SK-N-SH (cell line): Measurements from ENCODE around the gene MLANA. TPM values are rescaled to one million over a fixed set of nuclear protein-coding genes. Genes with fewer than 3 reads are reported as not detected.

Source experiments
- CTCF ChIA-PET: fragments of 300-600, 350-600 bp; formaldehyde crosslinking; extraction: SDS; loops from one replicate; lab custom pipeline; 2021; lab: Yijun Ruan, JAX
- POLR2A ChIA-PET: fragments of 350-600 bp; sonication (Branson Sonifier 250); formaldehyde crosslinking; extraction: SDS; loops from one replicate; lab custom pipeline; 2020; ENCODE audit warnings: antibody characterized with exemption, inconsistent platforms; lab: Yijun Ruan, JAX
- DNase-seq: peaks from one replicate; pipeline ENCODE4 v3.0.0; 2012
- H2AFZ ChIP-seq: fragments of 200-600 bp; sonication (generic); 2 replicates; pipeline ENCODE4 v1.8.1; 2016; ENCODE audit warnings: antibody characterized with exemption, mild to moderate bottlenecking, low read depth
- H3F3A ChIP-seq: fragments of 200-600 bp; sonication (generic); replicated peaks from 2 replicates; pipeline ENCODE3; 2016; ENCODE audit warnings: antibody characterized with exemption, mild to moderate bottlenecking; ENCODE audit not compliant: insufficient read depth
- H3K27ac ChIP-seq, 2 experiments: fragments of 200-500 bp in 1 of 2; fragments of 200-600 bp in 1 of 2; sonication (Bioruptor generic) in 1 of 2; sonication (generic), shearing (Covaris generic) in 1 of 2; 2 replicates each; pipeline versions ENCODE4 v1.5.1 to v1.6.1; 2014 to 2016; ENCODE audit warnings: low read depth in 2 of 2, inconsistent platforms in 1 of 2, low read length in 1 of 2, mild to moderate bottlenecking in 1 of 2, mixed read lengths in 1 of 2
- H3K27me3 ChIP-seq: fragments of 200-600 bp; sonication (generic), shearing (Covaris generic); 2 replicates; pipeline ENCODE4 v1.6.1; 2016; ENCODE audit warnings: mixed run types; ENCODE audit not compliant: insufficient read depth
- H3K36me3 ChIP-seq, 2 experiments: fragments of 200-500 bp in 1 of 2; fragments of 200-600 bp in 1 of 2; sonication (Bioruptor generic) in 1 of 2; sonication (generic) in 1 of 2; replicated peaks in 1 of 2; 2 replicates each; pipeline versions ENCODE3 to v1.5.1; 2014 to 2016; ENCODE audit warnings: low read length in 1 of 2, mild to moderate bottlenecking in 1 of 2; ENCODE audit not compliant: insufficient read depth in 2 of 2, control insufficient read depth in 1 of 2
- H3K4me1 ChIP-seq, 2 experiments: fragments of 200-500 bp in 1 of 2; fragments of 200-600 bp in 1 of 2; sonication (Bioruptor generic) in 1 of 2; sonication (generic), shearing (Covaris generic) in 1 of 2; 2 replicates each; pipeline versions ENCODE4 v1.5.1 to v1.6.1; 2014 to 2016; ENCODE audit warnings: low read depth in 1 of 2, low read length in 1 of 2, mixed run types in 1 of 2; ENCODE audit not compliant: insufficient read depth in 2 of 2, control insufficient read depth in 1 of 2
- H3K4me2 ChIP-seq: fragments of 200-600 bp; sonication (generic), shearing (Covaris generic); 2 replicates; pipeline ENCODE4 v1.6.1; 2017; ENCODE audit warnings: mixed run types
- H3K4me3 ChIP-seq, 2 experiments: fragments of 200-500 bp in 1 of 2; fragments of 200-600 bp in 1 of 2; sonication (Bioruptor generic) in 1 of 2; sonication (generic), shearing (Covaris generic) in 1 of 2; 2 replicates each; pipeline versions ENCODE4 v1.5.1 to v1.8.1; 2014 to 2016; ENCODE audit warnings: low read depth in 2 of 2, inconsistent platforms in 1 of 2, low read length in 1 of 2, mild to moderate bottlenecking in 1 of 2, mixed read lengths in 1 of 2, moderate library complexity in 1 of 2
- H3K79me2 ChIP-seq: fragments of 200-600 bp; sonication (generic); 2 replicates; pipeline ENCODE4 v1.8.1; 2017; ENCODE audit warnings: mild to moderate bottlenecking; ENCODE audit not compliant: insufficient read depth
- H3K9ac ChIP-seq: fragments of 200-600 bp; sonication (generic); 2 replicates; pipeline ENCODE4 v1.6.1; 2017; ENCODE audit warnings: mixed run types
- H3K9me2 ChIP-seq: fragments of 200-600 bp; sonication (generic); 2 replicates; pipeline ENCODE4 v1.6.1; 2017; ENCODE audit warnings: mixed run types
- H3K9me3 ChIP-seq: fragments of 200-600 bp; sonication (generic); 2 replicates; pipeline ENCODE4 v1.6.1; 2017; ENCODE audit warnings: mixed run types, mild to moderate bottlenecking, moderate library complexity
- H4K20me1 ChIP-seq: fragments of 200-600 bp; sonication (generic); 2 replicates; pipeline ENCODE4 v1.6.1; 2017; ENCODE audit warnings: mild to moderate bottlenecking, mixed run types; ENCODE audit not compliant: insufficient read depth
- CHD2 ChIP-seq: fragments of 150-350 bp; IDR thresholded peaks from 2 replicates; pipeline ENCODE4 v1.6.1; 2018; ENCODE audit warnings: low read length; ENCODE audit not compliant: partially characterized antibody
- EP300 ChIP-seq, 2 experiments: IDR thresholded peaks; 2 replicates each; pipeline versions ENCODE4 v1.4.0 to v1.6.1; 2012; ENCODE audit warnings: borderline replicate concordance in 1 of 2, low read depth in 1 of 2, low read length in 1 of 2
- GABPA ChIP-seq: IDR thresholded peaks from 2 replicates; pipeline ENCODE4 v1.4.0; 2012; ENCODE audit warnings: low read depth, mild to moderate bottlenecking
- JUND ChIP-seq: IDR thresholded peaks from 2 replicates; pipeline ENCODE4 v1.4.0; 2012
- NFIC ChIP-seq: IDR thresholded peaks from 2 replicates; pipeline ENCODE4 v1.4.0; 2012; ENCODE audit warnings: borderline replicate concordance
- RCOR1 ChIP-seq: fragments of 150-350 bp; IDR thresholded peaks from 2 replicates; pipeline ENCODE4 v1.6.1; 2017; ENCODE audit warnings: antibody characterized with exemption, low read length
- SIN3A ChIP-seq: IDR thresholded peaks from 2 replicates; pipeline ENCODE4 v1.6.1; 2012; ENCODE audit warnings: low read depth, mild to moderate bottlenecking, low read length, moderate library complexity, borderline replicate concordance
- SMC3 ChIP-seq: IDR thresholded peaks from 2 replicates; pipeline ENCODE4 v1.6.1; 2012; ENCODE audit warnings: low read depth, low read length, improper control_type of control experiment
- WGBS: methylation state at CpG from one replicate; pipeline ENCODE4 v1.1.6; 2017; ENCODE audit warnings: low lambda C conversion rate; 5-methylcytosine and 5-hydroxymethylcytosine counted together
- polyA plus RNA-seq, 3 experiments: library from polyadenylated mRNA; depleted of rRNA; stranded (reverse); fragments of >200 nt; gene quantifications; 2 replicates each; pipeline ENCODE4 v1.2.3, GENCODE V29; 2012
- TF ChIP-seq, protein P1 (sequence below): IDR thresholded peaks from 2 replicates; pipeline ENCODE4 v1.6.1; 2012; ENCODE audit warnings: mild to moderate bottlenecking, low read depth, low read length, moderate library complexity
- TF ChIP-seq, protein P2 (sequence below): IDR thresholded peaks from 2 replicates; pipeline ENCODE4 v1.4.0; 2012; ENCODE audit warnings: low read depth, borderline replicate concordance
- TF ChIP-seq, protein P3 (sequence below): fragments of 200-600 bp; sonication (generic); IDR thresholded peaks from 2 replicates; pipeline ENCODE4 v1.6.1; 2017; ENCODE audit warnings: antibody characterized with exemption, mild to moderate bottlenecking, moderate library complexity

The MLANA gene
- polyA plus RNA-seq, 1 of the 3 experiments (the other 2 are of a cell fraction), result not detected

DNA sequence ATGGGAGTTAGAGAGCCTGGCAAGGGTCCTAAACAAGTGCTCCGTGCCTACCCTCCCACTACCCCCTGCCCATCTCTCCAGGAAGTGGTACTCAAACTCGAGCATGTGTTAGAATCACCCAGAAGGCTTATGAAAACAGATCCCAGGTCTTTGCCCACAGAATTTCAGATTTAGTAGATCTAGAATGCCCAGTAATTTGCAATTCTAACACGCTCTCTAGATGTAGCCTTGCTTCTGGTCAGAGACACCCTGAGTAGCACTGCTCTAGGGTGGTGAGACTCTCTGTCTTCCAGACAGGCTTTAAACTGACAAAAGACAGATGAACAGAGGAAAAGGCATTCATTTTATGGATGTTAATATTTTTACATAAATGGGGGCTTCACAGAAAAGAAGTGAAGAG, 37.1 kb upstream of the MLANA start:
- no peaks in the 10 kb centered on the region for H4K20me1 ChIP-seq
- no peak overlapping the region for H3K9ac ChIP-seq
- no peaks in the 10 kb centered on the region for H3K27me3 ChIP-seq
- no peak overlapping the region for H3K4me2 ChIP-seq
- H3K9me3 ChIP-seq, result no peaks in the 10 kb centered on the region
- CTCF ChIA-PET, result interaction anchor here (1.0 to 1.2 kb wide), 3 partner anchors 33 to 452 kb away, joined by 3 read pairs; no protein-coding TSS in a partner anchor
- whole genome bisulfite sequencing, result 64% methylated on average over 3 of the region's 3 CpGs
- H3K27ac ChIP-seq, result no peak overlapping the region
- no peak for DNase-seq
- H3F3A ChIP-seq, result no peaks in the 10 kb centered on the region
- H3K4me3 ChIP-seq, result no peak overlapping the region
- H3K36me3 ChIP-seq, result no peaks in the 10 kb centered on the region
- POLR2A ChIA-PET, result no interaction called here
- no peak overlapping the region for H2AFZ ChIP-seq
- no peaks in the 10 kb centered on the region for H3K4me1 ChIP-seq
- no peaks in the 10 kb centered on the region for H3K79me2 ChIP-seq
- no peaks in the 10 kb centered on the region for H3K9me2 ChIP-seq
- TF ChIP-seq GABPA (no peak), SIN3A (no peak), RCOR1 (no peak), SMC3 (no peak), CHD2 (no peak), EP300 (IDR thresholded peaks at IDR 0.05; ENCODE audit: borderline replicate concordance in 1 of 2, low read depth in 1 of 2, low read length in 1 of 2) (no peak), JUND (no peak), NFIC (no peak)
- TF ChIP-seq, protein P1, sequence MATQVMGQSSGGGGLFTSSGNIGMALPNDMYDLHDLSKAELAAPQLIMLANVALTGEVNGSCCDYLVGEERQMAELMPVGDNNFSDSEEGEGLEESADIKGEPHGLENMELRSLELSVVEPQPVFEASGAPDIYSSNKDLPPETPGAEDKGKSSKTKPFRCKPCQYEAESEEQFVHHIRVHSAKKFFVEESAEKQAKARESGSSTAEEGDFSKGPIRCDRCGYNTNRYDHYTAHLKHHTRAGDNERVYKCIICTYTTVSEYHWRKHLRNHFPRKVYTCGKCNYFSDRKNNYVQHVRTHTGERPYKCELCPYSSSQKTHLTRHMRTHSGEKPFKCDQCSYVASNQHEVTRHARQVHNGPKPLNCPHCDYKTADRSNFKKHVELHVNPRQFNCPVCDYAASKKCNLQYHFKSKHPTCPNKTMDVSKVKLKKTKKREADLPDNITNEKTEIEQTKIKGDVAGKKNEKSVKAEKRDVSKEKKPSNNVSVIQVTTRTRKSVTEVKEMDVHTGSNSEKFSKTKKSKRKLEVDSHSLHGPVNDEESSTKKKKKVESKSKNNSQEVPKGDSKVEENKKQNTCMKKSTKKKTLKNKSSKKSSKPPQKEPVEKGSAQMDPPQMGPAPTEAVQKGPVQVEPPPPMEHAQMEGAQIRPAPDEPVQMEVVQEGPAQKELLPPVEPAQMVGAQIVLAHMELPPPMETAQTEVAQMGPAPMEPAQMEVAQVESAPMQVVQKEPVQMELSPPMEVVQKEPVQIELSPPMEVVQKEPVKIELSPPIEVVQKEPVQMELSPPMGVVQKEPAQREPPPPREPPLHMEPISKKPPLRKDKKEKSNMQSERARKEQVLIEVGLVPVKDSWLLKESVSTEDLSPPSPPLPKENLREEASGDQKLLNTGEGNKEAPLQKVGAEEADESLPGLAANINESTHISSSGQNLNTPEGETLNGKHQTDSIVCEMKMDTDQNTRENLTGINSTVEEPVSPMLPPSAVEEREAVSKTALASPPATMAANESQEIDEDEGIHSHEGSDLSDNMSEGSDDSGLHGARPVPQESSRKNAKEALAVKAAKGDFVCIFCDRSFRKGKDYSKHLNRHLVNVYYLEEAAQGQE, result no peak
- TF ChIP-seq, protein P2, sequence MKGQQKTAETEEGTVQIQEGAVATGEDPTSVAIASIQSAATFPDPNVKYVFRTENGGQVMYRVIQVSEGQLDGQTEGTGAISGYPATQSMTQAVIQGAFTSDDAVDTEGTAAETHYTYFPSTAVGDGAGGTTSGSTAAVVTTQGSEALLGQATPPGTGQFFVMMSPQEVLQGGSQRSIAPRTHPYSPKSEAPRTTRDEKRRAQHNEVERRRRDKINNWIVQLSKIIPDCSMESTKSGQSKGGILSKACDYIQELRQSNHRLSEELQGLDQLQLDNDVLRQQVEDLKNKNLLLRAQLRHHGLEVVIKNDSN, result no peak
- TF ChIP-seq, protein P3, sequence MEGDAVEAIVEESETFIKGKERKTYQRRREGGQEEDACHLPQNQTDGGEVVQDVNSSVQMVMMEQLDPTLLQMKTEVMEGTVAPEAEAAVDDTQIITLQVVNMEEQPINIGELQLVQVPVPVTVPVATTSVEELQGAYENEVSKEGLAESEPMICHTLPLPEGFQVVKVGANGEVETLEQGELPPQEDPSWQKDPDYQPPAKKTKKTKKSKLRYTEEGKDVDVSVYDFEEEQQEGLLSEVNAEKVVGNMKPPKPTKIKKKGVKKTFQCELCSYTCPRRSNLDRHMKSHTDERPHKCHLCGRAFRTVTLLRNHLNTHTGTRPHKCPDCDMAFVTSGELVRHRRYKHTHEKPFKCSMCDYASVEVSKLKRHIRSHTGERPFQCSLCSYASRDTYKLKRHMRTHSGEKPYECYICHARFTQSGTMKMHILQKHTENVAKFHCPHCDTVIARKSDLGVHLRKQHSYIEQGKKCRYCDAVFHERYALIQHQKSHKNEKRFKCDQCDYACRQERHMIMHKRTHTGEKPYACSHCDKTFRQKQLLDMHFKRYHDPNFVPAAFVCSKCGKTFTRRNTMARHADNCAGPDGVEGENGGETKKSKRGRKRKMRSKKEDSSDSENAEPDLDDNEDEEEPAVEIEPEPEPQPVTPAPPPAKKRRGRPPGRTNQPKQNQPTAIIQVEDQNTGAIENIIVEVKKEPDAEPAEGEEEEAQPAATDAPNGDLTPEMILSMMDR, result no peak
- TF ChIP-seq, all 33 proteins: peak for 0
